ENCODE data around the gene COQ9.

Gene COQ9

DNA sequence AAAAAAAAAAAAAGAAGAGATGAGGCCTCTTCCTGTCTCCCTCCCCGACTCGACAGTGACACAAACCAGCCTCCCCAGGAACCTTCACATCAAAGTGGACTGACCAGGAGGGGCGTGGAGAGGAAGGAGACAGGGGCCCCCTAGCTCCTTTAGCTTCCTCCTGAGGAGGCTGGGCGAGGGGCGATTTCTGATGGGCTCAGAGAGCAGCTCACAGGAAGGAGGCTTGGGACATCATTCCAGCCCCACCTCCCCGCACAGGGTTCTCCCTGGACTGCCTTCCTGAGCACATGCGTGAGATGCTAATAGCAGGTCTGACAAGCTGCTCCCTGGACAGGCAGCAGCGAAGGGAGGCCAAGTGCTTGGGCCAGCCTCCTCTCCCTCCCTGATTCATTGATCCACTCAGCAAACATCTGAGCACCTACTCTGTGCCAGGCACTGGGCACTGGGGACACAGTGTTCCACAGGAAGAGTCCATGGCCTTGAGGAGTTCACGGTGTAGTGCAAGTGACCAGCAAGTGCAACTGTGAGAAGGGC lies 53.4 kb downstream of the COQ9 start:
- no peak overlapping the region for H3K9ac ChIP-seq (ENCODE audit: low read depth in 1 of 2, low read length in 2 of 2)
- H3K4me3 ChIP-seq (ENCODE audit: low read length in 2 of 2) = no peak overlapping the region
- no peaks in the 10 kb centered on the region for H3K4me1 ChIP-seq (ENCODE audit: control insufficient read depth in 2 of 2, insufficient read depth in 2 of 2, low read length in 2 of 2)
- no peaks in the 10 kb centered on the region for H3K27me3 ChIP-seq (ENCODE audit: control insufficient read depth in 2 of 2, insufficient read depth in 2 of 2, low read length in 2 of 2)
- H3K36me3 ChIP-seq (ENCODE audit: control insufficient read depth in 2 of 2, insufficient read depth in 2 of 2, low read length in 2 of 2) = no peaks in the 10 kb centered on the region
- no peaks in the 10 kb centered on the region for H3K9me3 ChIP-seq (ENCODE audit: control insufficient read depth in 2 of 2, low read length in 2 of 2)
- no peak overlapping the region for H3K27ac ChIP-seq (ENCODE audit: low read depth in 2 of 2, low read length in 2 of 2)

- H3K4me1 ChIP-seq (ENCODE audit: control insufficient read depth in 2 of 2, insufficient read depth in 2 of 2, low read length in 2 of 2) = no peaks in the 10 kb centered on the region
- no peaks in the 10 kb centered on the region for H3K9me3 ChIP-seq (ENCODE audit: control insufficient read depth in 2 of 2, low read length in 2 of 2)
- no peaks in the 10 kb centered on the region for H3K27me3 ChIP-seq (ENCODE audit: control insufficient read depth in 2 of 2, insufficient read depth in 2 of 2, low read length in 2 of 2)
- H3K36me3 ChIP-seq (ENCODE audit: control insufficient read depth in 2 of 2, insufficient read depth in 2 of 2, low read length in 2 of 2) = no peaks in the 10 kb centered on the region
- H3K27ac ChIP-seq (ENCODE audit: low read depth in 2 of 2, low read length in 2 of 2) = no peak overlapping the region
- no peak overlapping the region for H3K9ac ChIP-seq (ENCODE audit: low read depth in 1 of 2, low read length in 2 of 2)
- H3K4me3 ChIP-seq (ENCODE audit: low read length in 2 of 2) = no peak overlapping the region
These were observed 54.2 kb downstream of the COQ9 start for GRCh38 chr16:57501492-57501891.

- Histone ChIP-seq H3K36me3 (ENCODE audit: control insufficient read depth in 2 of 2, insufficient read depth in 2 of 2, low read length in 2 of 2) (no peaks in the 10 kb centered on the region), H3K9ac (ENCODE audit: low read depth in 1 of 2, low read length in 2 of 2) (no peak overlapping the region), H3K27me3 (ENCODE audit: control insufficient read depth in 2 of 2, insufficient read depth in 2 of 2, low read length in 2 of 2) (no peaks in the 10 kb centered on the region), H3K9me3 (ENCODE audit: control insufficient read depth in 2 of 2, low read length in 2 of 2) (no peaks in the 10 kb centered on the region), H3K4me3 (ENCODE audit: low read length in 2 of 2) (no peak overlapping the region), H3K27ac (ENCODE audit: low read depth in 2 of 2, low read length in 2 of 2) (no peak overlapping the region), H3K4me1 (ENCODE audit: control insufficient read depth in 2 of 2, insufficient read depth in 2 of 2, low read length in 2 of 2) (no peaks in the 10 kb centered on the region)
These were observed 54.9 kb downstream of the COQ9 start for GRCh38 chr16:57502048-57502775.

GRCh38 chr16:57503366-57503765 lies 56.1 kb downstream of the COQ9 start:
- Histone ChIP-seq H3K4me3 (ENCODE audit: low read length in 2 of 2) (no peak overlapping the region), H3K27me3 (ENCODE audit: control insufficient read depth in 2 of 2, insufficient read depth in 2 of 2, low read length in 2 of 2) (no peaks in the 10 kb centered on the region), H3K27ac (ENCODE audit: low read depth in 2 of 2, low read length in 2 of 2) (no peak overlapping the region), H3K36me3 (ENCODE audit: control insufficient read depth in 2 of 2, insufficient read depth in 2 of 2, low read length in 2 of 2) (no peaks in the 10 kb centered on the region), H3K4me1 (ENCODE audit: control insufficient read depth in 2 of 2, insufficient read depth in 2 of 2, low read length in 2 of 2) (no peaks in the 10 kb centered on the region), H3K9me3 (ENCODE audit: control insufficient read depth in 2 of 2, low read length in 2 of 2) (no peaks in the 10 kb centered on the region), H3K9ac (ENCODE audit: low read depth in 1 of 2, low read length in 2 of 2) (no peak overlapping the region)

GRCh38 chr16:57504001-57504400 lies 56.7 kb downstream of the COQ9 start:
- Histone ChIP-seq H3K27me3 (ENCODE audit: control insufficient read depth in 2 of 2, insufficient read depth in 2 of 2, low read length in 2 of 2) (no peaks in the 10 kb centered on the region), H3K36me3 (ENCODE audit: control insufficient read depth in 2 of 2, insufficient read depth in 2 of 2, low read length in 2 of 2) (no peaks in the 10 kb centered on the region), H3K27ac (ENCODE audit: low read depth in 2 of 2, low read length in 2 of 2) (no peak overlapping the region), H3K9ac (ENCODE audit: low read depth in 1 of 2, low read length in 2 of 2) (no peak overlapping the region), H3K4me1 (ENCODE audit: control insufficient read depth in 2 of 2, insufficient read depth in 2 of 2, low read length in 2 of 2) (no peaks in the 10 kb centered on the region), H3K9me3 (ENCODE audit: control insufficient read depth in 2 of 2, low read length in 2 of 2) (no peaks in the 10 kb centered on the region), H3K4me3 (ENCODE audit: low read length in 2 of 2) (no peak overlapping the region)

DNA sequence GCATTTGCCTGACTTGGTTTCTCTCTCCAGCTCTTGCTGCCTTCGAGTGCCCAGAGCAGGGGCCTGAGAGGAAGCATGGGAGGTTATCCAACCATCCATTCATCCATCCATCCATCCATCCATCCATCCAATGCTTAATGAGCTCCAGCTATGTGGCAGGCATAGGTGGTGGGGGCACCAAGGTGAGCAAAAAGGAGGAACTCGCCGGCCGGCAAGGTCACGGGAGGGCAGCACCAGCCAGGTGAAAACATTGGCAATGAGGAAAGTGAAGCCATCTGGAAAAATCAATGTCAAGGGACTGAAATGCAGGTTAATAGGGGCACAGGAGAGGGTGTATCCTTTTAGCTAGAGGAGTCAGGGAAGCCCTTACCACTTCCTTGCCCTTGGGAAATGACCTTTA lies 57.2 kb downstream of the COQ9 start:
- Histone ChIP-seq H3K27me3 (ENCODE audit: control insufficient read depth in 2 of 2, insufficient read depth in 2 of 2, low read length in 2 of 2) (no peaks in the 10 kb centered on the region), H3K9me3 (ENCODE audit: control insufficient read depth in 2 of 2, low read length in 2 of 2) (no peaks in the 10 kb centered on the region), H3K4me3 (ENCODE audit: low read length in 2 of 2) (no peak overlapping the region), H3K4me1 (ENCODE audit: control insufficient read depth in 2 of 2, insufficient read depth in 2 of 2, low read length in 2 of 2) (no peaks in the 10 kb centered on the region), H3K36me3 (ENCODE audit: control insufficient read depth in 2 of 2, insufficient read depth in 2 of 2, low read length in 2 of 2) (no peaks in the 10 kb centered on the region), H3K9ac (ENCODE audit: low read depth in 1 of 2, low read length in 2 of 2) (no peak overlapping the region), H3K27ac (ENCODE audit: low read depth in 2 of 2, low read length in 2 of 2) (no peak overlapping the region)

DNA sequence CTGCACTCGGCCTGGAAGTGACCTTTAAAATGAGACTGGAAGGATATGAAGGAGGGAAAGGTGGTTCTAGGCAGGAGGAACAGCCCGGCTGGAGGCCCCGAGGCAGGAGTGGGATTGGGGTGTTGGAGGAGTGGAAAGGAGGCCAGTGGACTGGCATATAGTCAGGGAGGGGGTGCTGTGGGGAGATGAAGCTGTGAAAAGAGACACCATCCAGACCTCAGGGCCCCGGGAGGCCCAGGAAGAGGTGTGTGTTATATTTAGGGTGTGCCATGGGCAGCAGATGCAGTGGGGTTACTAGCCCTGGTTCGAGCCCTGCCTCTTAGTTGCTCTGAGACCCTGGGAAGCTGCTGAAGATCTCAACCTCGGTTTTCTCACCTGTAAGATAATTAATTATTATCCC lies 57.9 kb downstream of the COQ9 start:
- no peaks in the 10 kb centered on the region for H3K9me3 ChIP-seq (ENCODE audit: control insufficient read depth in 2 of 2, low read length in 2 of 2)
- no peak overlapping the region for H3K4me3 ChIP-seq (ENCODE audit: low read length in 2 of 2)
- no peak overlapping the region for H3K27ac ChIP-seq (ENCODE audit: low read depth in 2 of 2, low read length in 2 of 2)
- H3K27me3 ChIP-seq (ENCODE audit: control insufficient read depth in 2 of 2, insufficient read depth in 2 of 2, low read length in 2 of 2) = no peaks in the 10 kb centered on the region
- no peak overlapping the region for H3K9ac ChIP-seq (ENCODE audit: low read depth in 1 of 2, low read length in 2 of 2)
- no peaks in the 10 kb centered on the region for H3K36me3 ChIP-seq (ENCODE audit: control insufficient read depth in 2 of 2, insufficient read depth in 2 of 2, low read length in 2 of 2)
- H3K4me1 ChIP-seq (ENCODE audit: control insufficient read depth in 2 of 2, insufficient read depth in 2 of 2, low read length in 2 of 2) = no peaks in the 10 kb centered on the region

DNA sequence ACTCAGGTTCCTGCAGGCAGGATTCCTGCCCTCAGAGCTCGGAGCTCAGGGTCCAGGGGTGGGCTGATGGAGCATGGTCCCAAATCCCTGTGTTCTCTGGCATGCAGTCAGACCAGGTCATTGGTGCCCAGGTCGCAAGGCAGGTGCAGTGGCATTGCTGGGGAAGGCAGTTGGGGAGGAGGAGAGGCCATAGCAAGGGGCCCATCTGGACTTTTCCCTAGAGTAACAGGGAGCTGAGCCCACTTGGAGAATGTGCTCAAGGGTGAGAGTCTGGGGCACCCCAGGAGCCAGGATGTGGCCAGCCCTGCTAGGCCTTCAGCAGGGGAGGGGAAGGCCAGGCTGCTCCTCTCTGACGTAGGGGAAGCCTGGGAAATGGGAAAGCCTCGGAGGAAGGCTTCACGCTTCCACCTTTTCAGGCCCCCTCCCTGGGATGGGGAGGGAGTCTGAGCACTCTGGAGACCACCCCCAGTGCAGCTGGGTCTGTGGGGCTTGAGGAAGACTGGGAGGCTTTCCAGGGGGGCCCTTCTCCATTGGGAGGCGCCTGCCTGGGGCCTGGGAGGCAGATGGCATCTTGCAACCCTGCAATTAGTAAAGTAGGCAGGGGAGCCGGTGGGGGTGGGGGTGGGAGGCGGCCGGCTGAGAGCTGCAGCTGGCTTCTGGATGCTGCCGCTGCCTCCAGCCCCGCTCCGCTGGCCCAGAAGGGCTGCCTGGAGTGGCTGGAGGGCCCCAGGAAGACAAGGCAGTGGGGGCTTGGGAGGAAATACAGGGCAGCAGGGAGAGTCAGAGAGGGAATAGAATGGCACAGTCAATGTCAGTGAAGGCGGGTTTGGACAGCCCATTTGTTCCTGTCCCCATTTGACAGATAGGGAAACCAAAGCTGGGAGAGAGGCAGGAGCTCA lies 60.1 kb downstream of the COQ9 start:
- no peak overlapping the region for H3K4me3 ChIP-seq (ENCODE audit: low read length in 2 of 2)
- no peaks in the 10 kb centered on the region for H3K4me1 ChIP-seq (ENCODE audit: control insufficient read depth in 2 of 2, insufficient read depth in 2 of 2, low read length in 2 of 2)
- no peak overlapping the region for H3K9ac ChIP-seq (ENCODE audit: low read depth in 1 of 2, low read length in 2 of 2)
- H3K27ac ChIP-seq (ENCODE audit: low read depth in 2 of 2, low read length in 2 of 2) = no peak overlapping the region
- H3K9me3 ChIP-seq (ENCODE audit: control insufficient read depth in 2 of 2, low read length in 2 of 2) = no peaks in the 10 kb centered on the region
- no peaks in the 10 kb centered on the region for H3K27me3 ChIP-seq (ENCODE audit: control insufficient read depth in 2 of 2, insufficient read depth in 2 of 2, low read length in 2 of 2)
- H3K36me3 ChIP-seq (ENCODE audit: control insufficient read depth in 2 of 2, insufficient read depth in 2 of 2, low read length in 2 of 2) = no peaks in the 10 kb centered on the region

GRCh38 chr16:57508035-57508425 lies 60.8 kb downstream of the COQ9 start:
- no peaks in the 10 kb centered on the region for H3K36me3 ChIP-seq (ENCODE audit: control insufficient read depth in 2 of 2, insufficient read depth in 2 of 2, low read length in 2 of 2)
- H3K9ac ChIP-seq (ENCODE audit: low read depth in 1 of 2, low read length in 2 of 2) = no peak overlapping the region
- no peak overlapping the region for H3K4me3 ChIP-seq (ENCODE audit: low read length in 2 of 2)
- no peaks in the 10 kb centered on the region for H3K9me3 ChIP-seq (ENCODE audit: control insufficient read depth in 2 of 2, low read length in 2 of 2)
- no peaks in the 10 kb centered on the region for H3K27me3 ChIP-seq (ENCODE audit: control insufficient read depth in 2 of 2, insufficient read depth in 2 of 2, low read length in 2 of 2)
- peaks cover 2 to 3% of the 10 kb centered on the region in 2 donors for H3K4me1 ChIP-seq (ENCODE audit: control insufficient read depth in 2 of 2, insufficient read depth in 2 of 2, low read length in 2 of 2)
- H3K27ac ChIP-seq (ENCODE audit: low read depth in 2 of 2, low read length in 2 of 2) = no peak overlapping the region

DNA sequence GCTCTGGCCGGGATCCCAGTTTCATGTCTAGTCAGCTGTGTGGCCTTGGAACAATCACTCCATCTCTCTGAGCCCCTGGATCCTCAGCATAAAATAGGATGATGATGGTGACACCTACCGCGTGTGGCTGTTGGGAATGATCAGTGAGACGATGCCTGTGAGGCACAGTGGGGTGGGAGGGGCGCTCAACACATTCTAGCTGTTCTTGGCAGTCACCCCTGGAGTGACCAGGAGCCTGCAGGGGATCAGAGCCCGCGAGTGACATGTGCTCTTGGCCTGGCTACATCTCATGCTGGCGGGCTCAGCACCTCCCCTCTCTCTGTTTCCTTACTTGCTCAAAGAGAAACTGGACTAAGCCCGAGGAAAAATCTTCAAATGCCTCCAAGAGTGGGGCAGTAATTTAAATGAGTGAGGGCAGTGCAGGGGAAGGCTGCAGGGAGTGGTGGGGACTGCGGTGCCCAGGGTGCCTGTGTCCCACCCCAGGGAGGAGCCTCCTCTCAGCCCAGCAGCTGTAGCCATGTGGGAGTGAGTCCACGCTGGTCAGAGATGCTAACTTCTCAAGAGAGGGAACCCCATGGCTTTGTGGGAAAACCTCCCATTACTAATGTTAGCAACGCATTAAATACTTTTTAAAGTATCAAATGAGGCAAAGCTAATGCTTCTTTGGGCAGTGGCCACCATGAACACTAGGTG lies 62.1 kb downstream of the COQ9 start:
- Histone ChIP-seq H3K4me3 (ENCODE audit: low read length in 2 of 2) (no peak overlapping the region), H3K4me1 (ENCODE audit: control insufficient read depth in 2 of 2, insufficient read depth in 2 of 2, low read length in 2 of 2) (peaks cover 3 to 9% of the 10 kb centered on the region in 2 donors), H3K27ac (ENCODE audit: low read depth in 2 of 2, low read length in 2 of 2) (no peak overlapping the region), H3K27me3 (ENCODE audit: control insufficient read depth in 2 of 2, insufficient read depth in 2 of 2, low read length in 2 of 2) (no peaks in the 10 kb centered on the region), H3K9ac (ENCODE audit: low read depth in 1 of 2, low read length in 2 of 2) (no peak overlapping the region), H3K9me3 (ENCODE audit: control insufficient read depth in 2 of 2, low read length in 2 of 2) (no peaks in the 10 kb centered on the region), H3K36me3 (ENCODE audit: control insufficient read depth in 2 of 2, insufficient read depth in 2 of 2, low read length in 2 of 2) (no peaks in the 10 kb centered on the region)

All from mucosa of rectum (tissue), 2 donors.